ENCODE results near the gene CHI3L2. TPM values are rescaled to one million over a fixed set of nuclear protein-coding genes. Genes with fewer than 3 reads are reported as not detected.

The CHI3L2 gene
- total and polyA plus RNA-seq, 2 of the 4 experiments (the other 2 are of a cell fraction), result 0.18 to 0.19 TPM

GRCh38 chr1:111184663-111185062 lies 42.9 kb upstream of the CHI3L2 start:
- Histone ChIP-seq H2AK9ac (replicated peaks; ENCODE audit: low read depth, low read length, poor library complexity) (no peak overlapping the region), H4K5ac (ENCODE audit: low read depth, low read length) (no peak overlapping the region), H4K91ac (ENCODE audit: insufficient read depth, low read depth, low read length) (no peak overlapping the region), H3K4me3 (ENCODE audit: insufficient read depth, low read depth, low read length) (no peak overlapping the region), H2AK5ac (ENCODE audit: low read depth, low read length) (no peak overlapping the region), H3K9ac (ENCODE audit: low read depth, low read length) (no peak overlapping the region), H3K56ac (ENCODE audit: extremely low read depth, insufficient read depth, low read length) (no peak overlapping the region), H3K9me3 (ENCODE audit: control insufficient read depth, insufficient read depth, low read length) (no peaks in the 10 kb centered on the region), H4K8ac (ENCODE audit: low read depth in 2 of 2, low read length in 2 of 2) (no peak overlapping the region), H2AFZ (replicated peaks; ENCODE audit: low read length, poor library complexity) (no peak overlapping the region), H2BK120ac (ENCODE audit: low read depth, low read length) (no peak overlapping the region), H3K36me3 (ENCODE audit: control insufficient read depth, insufficient read depth, low read length) (peaks cover 13% of the 10 kb centered on the region), H3K27me3 (ENCODE audit: control insufficient read depth, insufficient read depth, low read length) (no peaks in the 10 kb centered on the region), H3K27ac (ENCODE audit: insufficient read depth, low read length) (no peak overlapping the region), H3K18ac (ENCODE audit: low read depth, low read length) (no peak overlapping the region), H2BK15ac (ENCODE audit: low read depth, low read length) (no peak overlapping the region), H3K4me2 (ENCODE audit: low read depth, low read length) (no peak overlapping the region), H3K14ac (replicated peaks; ENCODE audit: low read depth, low read length) (no peak overlapping the region), H4K20me1 (ENCODE audit: insufficient read depth, low read length) (no peaks in the 10 kb centered on the region), H3K4ac (ENCODE audit: low read depth, low read length) (no peak overlapping the region), H2BK20ac (ENCODE audit: low read depth, low read length) (no peak overlapping the region), H3K23ac (ENCODE audit: low read depth, low read length) (no peak overlapping the region), H3K9me1 (ENCODE audit: insufficient read depth, low read length) (no peaks in the 10 kb centered on the region), H2BK5ac (ENCODE audit: low read depth, low read length, poor library complexity, severe bottlenecking) (no peak overlapping the region), H3K79me1 (ENCODE audit: low read depth in 1 of 2, low read length in 2 of 2) (no peaks in the 10 kb centered on the region), H3K4me1 (ENCODE audit: control insufficient read depth, insufficient read depth, low read length) (no peaks in the 10 kb centered on the region)
- ATAC-seq (ENCODE audit: low read depth) (no peak), DNase-seq (no peak)
- in situ Hi-C loops (cut with MboI; ENCODE audit: low sequenced_read_pairs), result no loop called here
- dilution Hi-C loops (cut with HindIII; ENCODE audit: low sequenced_read_pairs, unreplicated experiment), result no loop called here
- CTCF ChIA-PET, result no interaction called here
- TF ChIP-seq BHLHE40 (IDR thresholded peaks at IDR 0.05; ENCODE audit: low read depth, low read length), result no peak
- no peak for TF ChIP-seq CHD1 (IDR thresholded peaks at IDR 0.05; ENCODE audit: low read depth, low read length)
- TF ChIP-seq ELK1 (IDR thresholded peaks at IDR 0.05; ENCODE audit: borderline replicate concordance, low read depth, low read length), result no peak
- no peak for TF ChIP-seq MXI1 (IDR thresholded peaks at IDR 0.05; ENCODE audit: borderline replicate concordance, low read depth, low read length)
- TF ChIP-seq CTCF (conservative IDR thresholded peaks at IDR 0.05; ENCODE audit: low read depth, low read length), result no peak
- no peak for TF ChIP-seq RFX5 (IDR thresholded peaks at IDR 0.05; ENCODE audit: low read depth, low read length)
- TF ChIP-seq CEBPB (IDR thresholded peaks at IDR 0.05; ENCODE audit: low read depth, low read length), result no peak
- no peak for TF ChIP-seq RAD21 (IDR thresholded peaks at IDR 0.05; ENCODE audit: low read length)
- TF ChIP-seq RCOR1 (IDR thresholded peaks at IDR 0.05; ENCODE audit: insufficient replicate concordance, low read length), result no peak
- no peak for TF ChIP-seq POLR2A (IDR thresholded peaks at IDR 0.05; ENCODE audit: low read depth, low read length)
- POLR2A ChIA-PET (ENCODE audit: unreplicated experiment), result no interaction called here
- no TSS peak for BruUV-seq (replicated peaks)
- intact Hi-C loops (cut with micrococcal nuclease), result loop anchor here (5.0 kb wide), 1 partner anchor 37 kb away; no protein-coding TSS in a partner anchor
